Activated CD8-positive, alpha-beta memory T cell treated with anti-CD3 and anti-CD28 coated beads, Interleukin-2, amount 50 U/mL, for 24 hours (primary cell): Measurements from ENCODE around the gene PLA2G2C.
"Not testable (repeated sequence)": the region's sequence is repeated elsewhere in the genome, so short reads cannot be mapped to it uniquely, and the experiment has no call there.

ENCODE experiments used
- DNase-seq: peaks from one replicate; pipeline ENCODE4 v3.0.0-alpha.2; 2020; ENCODE audit errors: extremely low read depth

Gene PLA2G2C

DNA sequence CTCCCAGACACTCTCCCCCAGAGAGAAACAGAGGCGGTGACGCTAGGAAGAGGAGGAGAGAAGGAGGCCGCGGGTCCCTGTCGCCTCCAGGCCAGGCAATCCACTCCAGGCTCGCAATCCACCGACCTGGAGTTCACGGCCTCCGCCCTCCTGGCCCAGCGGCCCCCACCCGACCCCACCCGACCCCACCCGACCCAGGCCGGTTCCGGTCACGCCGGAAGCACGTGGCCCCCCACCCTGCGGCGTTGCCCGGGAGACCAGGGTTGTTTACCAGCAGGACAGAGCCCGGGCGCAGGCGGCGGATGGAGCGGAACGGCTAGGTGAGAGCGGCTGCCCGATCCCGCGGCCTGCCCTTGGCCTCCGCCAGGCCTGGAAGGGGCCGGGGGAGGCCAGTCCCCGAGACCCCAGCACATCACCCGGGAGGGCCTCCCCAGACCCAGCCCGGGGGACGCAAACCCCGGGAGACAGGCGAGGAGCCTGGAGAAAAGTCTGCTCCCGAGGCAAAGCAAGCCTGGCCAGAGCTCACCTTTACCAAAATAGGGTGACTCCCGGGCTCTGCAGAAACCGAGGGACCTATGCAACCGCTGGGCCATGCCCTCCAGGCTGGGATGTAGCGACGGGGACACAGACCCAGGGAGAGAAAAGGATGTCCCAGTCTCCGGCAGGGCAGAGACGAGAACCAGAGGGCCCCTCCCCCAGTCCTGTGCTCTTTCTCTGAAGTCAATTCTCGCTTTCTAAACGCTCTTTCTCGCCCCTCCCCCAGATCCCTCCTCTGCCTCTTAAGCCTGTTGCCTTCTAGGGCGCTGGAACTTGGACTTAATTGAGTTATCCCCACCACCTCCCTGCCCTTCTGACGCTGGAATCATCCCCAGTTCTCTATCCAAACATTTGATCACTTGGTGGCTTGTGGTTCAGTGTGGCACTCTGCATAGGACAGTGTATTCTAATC, at the start of gene PLA2G2C, which contains the start of gene UBXN10:
TSS of gene PLA2G2C (minus strand) at position 685 of the 949 bp plus-strand sequence. CDS start 9,155 bp downstream, outside the sequence.
TSS of gene UBXN10 (plus strand) at position 263 of the 949 bp plus-strand sequence. CDS start 4,466 bp downstream, outside the sequence.
- peak; percentile 31 for DNase-seq

- no peak for DNase-seq
Measured at GRCh38 chr1:20234788-20235535, 48.6 kb upstream of the PLA2G2C start.

GRCh38 chr1:20233866-20234265, 47.5 kb upstream of the PLA2G2C start:
- DNase-seq, result no peak

GRCh38 chr1:20233394-20233793, 47.1 kb upstream of the PLA2G2C start:
- DNase-seq, result no peak

- DNase-seq, result not testable (repeated sequence)
Measured at GRCh38 chr1:20232564-20232963, 46.2 kb upstream of the PLA2G2C start.

DNA sequence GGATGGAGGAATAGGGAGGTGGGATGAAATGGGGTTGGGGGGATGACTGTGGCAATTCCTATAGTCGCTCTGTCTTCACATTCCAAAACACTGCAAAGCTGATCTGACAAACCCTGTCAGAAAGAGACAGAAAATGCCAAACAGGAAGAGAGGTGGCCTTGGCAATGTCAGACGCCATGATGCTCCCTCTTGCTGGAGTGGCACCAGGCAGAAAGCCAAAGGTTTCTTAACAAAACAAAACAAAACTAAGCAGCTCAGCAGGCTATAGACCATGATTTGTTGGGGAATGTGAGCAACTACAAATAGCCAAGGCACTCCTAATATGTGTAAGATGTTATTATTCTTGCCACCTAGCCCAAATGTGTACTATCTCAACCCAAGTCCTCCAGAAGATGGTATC, 42.9 kb upstream of the PLA2G2C start:
- DNase-seq, result no peak

- no peak for DNase-seq
Measured at GRCh38 chr1:20228314-20228825, 42.1 kb upstream of the PLA2G2C start.

DNA sequence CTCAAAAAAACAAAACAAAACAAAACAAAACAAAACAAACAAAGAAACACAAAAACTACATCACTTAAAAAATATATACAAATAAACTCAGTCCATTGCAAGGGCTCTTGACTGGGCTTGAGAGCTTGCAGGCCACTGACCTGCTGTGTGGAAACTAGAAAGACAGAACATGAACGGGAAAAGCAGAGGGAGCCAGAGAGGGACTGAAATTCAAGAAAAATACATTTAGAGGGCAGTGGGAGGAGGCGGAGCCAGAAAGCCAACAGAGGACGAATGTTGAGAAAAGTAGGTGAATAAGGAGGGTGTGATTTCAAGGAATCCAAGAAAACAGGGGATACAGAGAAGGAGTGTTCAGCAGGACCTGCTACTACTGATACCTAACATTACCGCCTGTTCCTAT, 41.4 kb upstream of the PLA2G2C start:
- DNase-seq, result no peak

DNA sequence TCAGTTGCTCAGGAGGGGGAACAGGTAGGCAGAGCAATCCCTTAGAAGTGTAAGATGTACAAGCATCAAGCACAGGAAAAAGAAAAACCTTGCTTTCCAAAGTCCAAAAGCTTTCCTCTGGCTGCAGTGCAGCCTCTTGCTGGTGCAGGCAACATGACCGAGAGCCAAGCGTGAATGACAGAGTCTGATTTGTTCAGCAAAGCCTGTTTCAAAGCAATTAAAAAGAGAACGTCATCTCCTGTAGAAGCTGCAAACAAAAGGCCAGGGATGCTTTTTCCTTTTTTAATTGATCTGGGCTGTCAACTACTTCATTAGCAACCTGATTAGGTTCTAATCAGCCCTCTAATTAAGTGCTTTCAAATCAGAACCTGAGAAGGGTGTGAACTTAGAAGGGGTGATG, 38.2 kb upstream of the PLA2G2C start:
- no peak for DNase-seq

DNA sequence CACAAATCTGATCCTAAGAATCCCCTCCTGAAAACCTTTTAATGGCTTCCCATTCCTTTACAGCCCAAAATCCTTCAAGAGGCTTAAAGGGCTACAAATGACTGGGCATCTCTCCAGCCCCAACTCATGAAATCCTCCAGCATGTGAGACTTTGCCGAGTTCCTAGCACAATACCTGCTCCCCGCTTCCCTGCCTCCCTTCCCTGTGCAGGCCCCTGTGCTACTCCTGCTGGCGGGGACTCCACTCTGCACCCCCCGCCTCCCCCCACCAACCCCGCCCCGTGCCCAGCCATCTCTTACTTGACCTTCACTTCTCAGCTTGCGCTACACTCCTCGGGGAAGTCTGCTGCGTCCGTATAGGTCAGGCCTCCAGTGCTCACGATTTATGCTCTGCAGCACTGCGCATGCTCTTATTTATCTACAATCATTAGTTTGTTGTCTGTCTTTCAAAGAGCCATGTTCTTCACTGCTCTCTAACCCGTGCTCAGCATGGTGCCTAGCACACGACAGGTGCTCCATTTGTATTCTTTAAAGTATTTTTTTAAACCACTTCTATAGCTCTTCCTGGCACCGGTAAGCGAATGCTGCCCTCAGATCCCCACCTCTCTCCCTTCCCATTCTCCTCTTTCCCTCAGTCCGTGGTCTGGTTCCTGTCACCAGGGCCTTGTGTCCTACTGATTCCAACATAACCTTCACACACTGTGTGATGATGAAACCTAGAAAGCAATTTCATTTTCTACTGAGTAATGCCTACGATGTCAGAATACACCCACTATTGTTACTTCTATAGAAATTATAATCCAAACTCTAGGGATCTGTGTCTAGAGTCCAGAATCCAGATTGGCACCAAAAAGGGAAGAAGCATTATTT, 37.5 kb upstream of the PLA2G2C start:
- DNase-seq, result no peak

DNA sequence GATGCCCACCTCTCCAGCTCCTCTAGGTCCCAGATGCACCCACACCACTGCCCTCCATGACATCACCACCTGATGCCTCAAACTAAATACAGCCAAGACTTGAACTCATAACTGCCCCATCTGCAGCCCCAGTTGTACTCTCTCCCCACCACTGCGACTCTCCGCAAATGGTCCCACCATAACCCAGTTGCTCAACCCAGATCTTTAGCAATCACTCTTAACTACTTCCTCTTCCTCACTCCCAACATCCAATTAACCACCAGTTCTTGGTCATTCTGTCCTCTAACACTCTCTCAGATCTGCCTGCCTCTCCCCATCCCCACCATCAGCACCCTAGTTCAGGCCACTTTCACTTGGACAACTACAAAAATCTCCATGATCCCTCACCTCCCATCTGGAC, 36.8 kb upstream of the PLA2G2C start:
- no peak for DNase-seq

DNA sequence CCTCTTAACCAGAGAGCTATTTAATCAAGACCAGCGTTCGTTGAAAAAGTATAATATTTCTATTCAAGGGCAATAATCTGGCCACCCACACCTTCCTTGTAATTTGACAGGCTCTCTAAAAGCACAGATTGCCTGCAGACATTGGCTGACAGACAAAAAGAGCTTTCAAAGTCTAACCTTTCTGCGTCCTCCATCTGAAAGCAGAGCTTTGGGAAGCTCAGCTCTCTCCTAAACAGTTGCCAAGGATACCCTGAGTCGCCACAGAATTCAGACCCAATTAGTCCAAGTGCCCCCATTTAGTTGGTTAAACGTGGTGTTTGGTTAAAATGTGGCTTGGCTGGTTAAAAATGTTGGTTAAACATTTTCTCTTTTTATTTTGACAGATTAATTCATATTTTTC, 33.7 kb upstream of the PLA2G2C start:
- DNase-seq, result no peak

- not testable (repeated sequence) for DNase-seq
Measured at GRCh38 chr1:20219053-20219452, 32.7 kb upstream of the PLA2G2C start.

- no peak for DNase-seq
Measured at GRCh38 chr1:20216574-20216973, 30.3 kb upstream of the PLA2G2C start.

- no peak for DNase-seq
Measured at GRCh38 chr1:20215716-20216115, 29.4 kb upstream of the PLA2G2C start.

DNA sequence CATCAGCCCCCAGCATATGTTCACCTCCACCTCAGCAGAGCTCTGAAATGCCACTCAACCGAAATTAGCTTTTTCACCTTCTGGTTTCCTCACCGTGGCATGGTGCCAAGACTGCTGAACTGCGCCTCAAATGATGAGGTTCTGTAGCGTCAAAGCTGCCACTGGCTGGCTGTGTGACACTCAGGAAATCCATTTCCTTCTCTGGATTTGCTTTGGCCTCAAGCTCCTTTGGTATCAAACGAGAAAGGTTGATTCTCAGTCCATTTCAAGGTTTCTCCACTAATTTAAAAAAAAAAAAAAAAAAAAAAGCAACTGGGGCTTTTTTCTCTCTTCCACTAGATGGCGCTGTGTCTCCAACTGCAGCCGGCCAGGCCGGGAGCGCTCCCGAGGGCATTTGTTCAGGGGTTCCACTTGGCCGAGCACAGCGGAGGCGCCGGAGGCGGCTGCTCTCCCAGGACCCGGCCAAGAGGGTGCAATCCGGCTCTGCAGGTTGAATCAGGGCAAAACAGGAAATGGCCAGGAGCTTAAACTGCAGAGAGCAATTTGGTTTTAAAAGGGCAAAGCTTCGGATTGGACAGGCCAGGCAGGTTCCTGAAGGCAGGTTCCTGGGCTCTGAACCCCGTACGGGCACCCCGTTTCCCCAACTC, 26.5 kb upstream of the PLA2G2C start:
- no peak for DNase-seq

GRCh38 chr1:20212085-20212684, 25.9 kb upstream of the PLA2G2C start:
- no peak for DNase-seq

- no peak for DNase-seq
Measured at GRCh38 chr1:20211511-20211931, 25.2 kb upstream of the PLA2G2C start.

DNA sequence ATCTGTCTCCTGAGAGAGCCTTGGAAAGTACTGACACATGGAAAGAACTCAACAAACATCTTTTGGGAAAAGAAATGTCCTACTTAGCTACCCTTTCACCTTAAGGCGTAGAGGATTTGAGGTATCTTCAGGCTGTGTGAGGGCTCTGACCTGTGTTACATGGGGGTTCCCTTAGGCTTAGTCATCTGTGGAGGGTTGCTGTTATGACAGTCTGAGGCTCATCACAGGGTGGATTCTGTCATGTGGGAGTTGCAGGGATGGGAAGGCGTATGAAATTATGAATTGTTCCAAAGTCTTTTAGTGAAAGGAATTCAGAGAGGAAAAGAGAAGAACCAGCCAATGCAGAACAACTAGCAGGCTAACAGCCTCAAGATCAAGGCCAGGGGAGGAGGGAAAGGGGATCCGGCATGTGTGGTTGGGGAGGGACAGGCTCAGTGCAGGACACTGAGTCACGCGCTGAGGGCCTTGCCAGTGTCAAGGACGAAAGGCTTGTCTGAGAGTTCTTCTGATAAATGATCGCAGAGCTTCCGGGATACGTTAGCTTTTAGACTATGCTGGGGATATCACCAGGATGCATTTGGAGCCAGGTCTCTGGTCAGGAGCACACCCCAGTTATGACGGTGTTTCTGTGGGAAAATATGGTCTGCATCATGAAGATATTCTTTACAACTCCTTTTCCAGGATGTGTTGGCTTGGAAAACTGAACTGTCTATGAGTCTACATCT, 24.6 kb upstream of the PLA2G2C start:
- DNase-seq, result no peak

DNA sequence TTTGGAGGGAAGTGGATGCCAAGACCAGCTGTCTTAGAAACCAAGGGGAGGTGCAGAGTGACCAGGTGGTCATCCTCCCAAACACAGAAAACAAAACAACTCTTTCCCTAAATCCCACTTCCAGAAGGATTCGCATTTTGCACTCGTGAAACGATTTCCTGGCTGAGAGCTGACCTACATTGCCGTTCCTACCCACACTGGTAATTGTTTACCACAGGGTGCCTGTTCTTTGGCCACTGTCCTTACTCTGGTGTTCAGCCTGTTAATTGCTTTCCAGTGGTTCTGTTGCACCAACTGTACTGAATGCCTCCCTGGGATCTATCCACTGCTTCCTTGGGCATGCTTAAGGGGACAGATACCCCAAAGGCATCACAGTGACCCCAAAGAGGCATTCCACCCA, 23.2 kb upstream of the PLA2G2C start:
- DNase-seq, result no peak
